Right lobe of liver (tissue), 6 donors: ENCODE data around the gene SPAG16. TPM values are rescaled to one million over a fixed set of nuclear protein-coding genes. Genes with fewer than 3 reads are reported as not detected.
"Not testable (repeated sequence)": the region's sequence is repeated elsewhere in the genome, so short reads cannot be mapped to it uniquely, and the experiment has no call there.

Source experiments
- ATAC-seq, 4 donors: fragments of 200-7000 bp; cut with Tn5 transposase; one replicate each; pipeline ENCODE4 v1.9.1; 2020; ENCODE audit warnings: mild to moderate bottlenecking in 4 of 4, moderate library complexity in 4 of 4
- DNase-seq, 3 donors: peaks; one replicate each; pipeline ENCODE4 v3.0.0-alpha.2; 2020
- H3K27ac ChIP-seq, 3 donors: fragments of 200-600 bp; one replicate each; pipeline ENCODE4 v1.8.0; 2022
- H3K27me3 ChIP-seq, 2 donors: fragments of 200-600 bp; one replicate each; pipeline ENCODE4 v1.8.0; 2022
- H3K36me3 ChIP-seq, 4 donors: fragments of 200-600 bp; sonication (generic) in 1 of 4; one replicate each; pipeline versions ENCODE4 v1.5.1 to v1.8.0; 2017 to 2022; ENCODE audit warnings: control low read depth in 1 of 4
- H3K4me1 ChIP-seq, 4 donors: fragments of 200-600 bp; sonication (generic) in 1 of 4; one replicate each; pipeline versions ENCODE4 v1.5.1 to v1.8.0; 2017 to 2022; ENCODE audit warnings: control low read depth in 1 of 4
- H3K4me3 ChIP-seq, 3 donors: fragments of 200-600 bp; one replicate each; pipeline ENCODE4 v1.8.0; 2022
- H3K9me3 ChIP-seq, 4 donors: fragments of 200-600 bp; sonication (generic) in 1 of 4; one replicate each; pipeline versions ENCODE4 v1.5.1 to v1.8.0; 2017 to 2022; ENCODE audit warnings: control low read depth in 1 of 4
- CTCF ChIP-seq, 4 donors: fragments of 200-600 bp in 3 of 4; fragments of 450-650 bp in 1 of 4; IDR thresholded peaks; one replicate each; pipeline versions ENCODE4 v1.5.1 to v1.8.0; 2016 to 2022; ENCODE audit warnings: antibody characterized with exemption in 4 of 4, mild to moderate bottlenecking in 2 of 4
- POLR2A ChIP-seq: fragments of 450-650 bp; IDR thresholded peaks from one replicate; pipeline ENCODE4 v1.6.1; 2017; ENCODE audit warnings: antibody characterized with exemption, mild to moderate bottlenecking
- WGBS: methylation state at CpG from one replicate; pipeline ENCODE4 v1.1.6; 2018; ENCODE audit warnings: low coverage, low lambda C conversion rate; ENCODE audit not compliant: insufficient coverage; ENCODE audit errors: missing lambda C conversion rate; 5-methylcytosine and 5-hydroxymethylcytosine counted together
- intact Hi-C, 2 donors: fragments of 100-400 bp; cut with DNase I; formaldehyde crosslinking; loops; one replicate each; pipeline versions ENCODE4 v1.11.2 to v1.14.1; 2022
- total RNA-seq, 6 experiments: library from RNA; depleted of rRNA in 2 of 6; stranded (reverse); fragments of >200 nt in 2 of 6; fragmentation: NEBNext Ultra II Directional in 3 of 6; extraction: Animal tissue kit (Norgen Biotek cat#: 25700) in 3 of 6; gene quantifications; one replicate each; pipeline versions ENCODE4 v1.1.0 to v1.2.4, GENCODE V29; 2016 to 2023
- donor health status: DM: no; HTN: yes; CAD: no.
- donor health status: DM: no; HTN: no; CAD: no.
- donor health status: DM: no; HTN: no; CAD: no.
- donor health status: DM: no; HTN: yes; CAD: no.
- donor health status: DM: no; HTN: yes; CAD: no.

Gene SPAG16
- total RNA-seq, 6 experiments from 2014 or later, result 7.2 to 15.3 (median 9.0) TPM

GRCh38 chr2:213995400-213996105 is 711.3 kb downstream of the SPAG16 start:
- 46% methylated on average over 1 of the region's 1 CpG for WGBS
- intact Hi-C loops, result no loop called here
- no peaks in the 10 kb centered on the region for H3K9me3 ChIP-seq
- no peaks in the 10 kb centered on the region for H3K27me3 ChIP-seq
- no peak overlapping the region for H3K4me3 ChIP-seq
- H3K4me1 ChIP-seq, result no peaks in the 10 kb centered on the region
- TF ChIP-seq CTCF (IDR thresholded peaks at IDR 0.05) (no peak), POLR2A (no peak)
- no peaks in the 10 kb centered on the region for H3K36me3 ChIP-seq
- no peak for DNase-seq
- H3K27ac ChIP-seq, result no peak overlapping the region
- no peak for ATAC-seq

GRCh38 chr2:213998976-213999375 is 714.7 kb downstream of the SPAG16 start:
- H3K4me3 ChIP-seq, H3K27ac ChIP-seq, H3K36me3 ChIP-seq, ATAC-seq, H3K9me3 ChIP-seq, H3K4me1 ChIP-seq, intact Hi-C loops, H3K27me3 ChIP-seq, DNase-seq: not testable (repeated sequence)
- 28% methylated on average over 3 of the region's 3 CpGs for WGBS

GRCh38 chr2:214004463-214004862 is 720.2 kb downstream of the SPAG16 start:
- ATAC-seq, result no peak

GRCh38 chr2:214005337-214005736 is 721.1 kb downstream of the SPAG16 start:
- Histone ChIP-seq H3K9me3 (no peaks in the 10 kb centered on the region), H3K4me3 (no peak overlapping the region), H3K27ac (no peak overlapping the region), H3K4me1 (no peaks in the 10 kb centered on the region), H3K36me3 (no peaks in the 10 kb centered on the region), H3K27me3 (no peaks in the 10 kb centered on the region)
- TF ChIP-seq POLR2A (no peak), CTCF (IDR thresholded peaks at IDR 0.05) (no peak)
- intact Hi-C loops, result no loop called here
- DNase-seq (no peak), ATAC-seq (no peak)
- 50% methylated on average over 5 of the region's 5 CpGs for WGBS

More at GRCh38 chr2:214004463-214004862, 720.2 kb downstream of the SPAG16 start:
- Histone ChIP-seq H3K4me1 (no peaks in the 10 kb centered on the region), H3K9me3 (no peaks in the 10 kb centered on the region), H3K27ac (no peak overlapping the region), H3K4me3 (no peak overlapping the region), H3K27me3 (no peaks in the 10 kb centered on the region), H3K36me3 (no peaks in the 10 kb centered on the region)
- no peak for TF ChIP-seq POLR2A
- TF ChIP-seq CTCF (IDR thresholded peaks at IDR 0.05), result no peak
- 70% methylated on average over 6 of the region's 6 CpGs for WGBS
- intact Hi-C loops, result no loop called here
- no peak for DNase-seq

- Histone ChIP-seq H3K36me3 (no peaks in the 10 kb centered on the region), H3K27ac (no peak overlapping the region), H3K27me3 (no peaks in the 10 kb centered on the region), H3K4me1 (no peaks in the 10 kb centered on the region), H3K9me3 (no peaks in the 10 kb centered on the region), H3K4me3 (no peak overlapping the region)
- DNase-seq, result no peak
- TF ChIP-seq POLR2A (no peak), CTCF (IDR thresholded peaks at IDR 0.05) (no peak)
- ATAC-seq, result no peak
- intact Hi-C loops, result no loop called here
- WGBS, result 42% methylated on average over 2 of the region's 2 CpGs
Observed at GRCh38 chr2:214006601-214007000, 722.3 kb downstream of the SPAG16 start.
